Measurements from ENCODE around the gene ALG12.

DNA sequence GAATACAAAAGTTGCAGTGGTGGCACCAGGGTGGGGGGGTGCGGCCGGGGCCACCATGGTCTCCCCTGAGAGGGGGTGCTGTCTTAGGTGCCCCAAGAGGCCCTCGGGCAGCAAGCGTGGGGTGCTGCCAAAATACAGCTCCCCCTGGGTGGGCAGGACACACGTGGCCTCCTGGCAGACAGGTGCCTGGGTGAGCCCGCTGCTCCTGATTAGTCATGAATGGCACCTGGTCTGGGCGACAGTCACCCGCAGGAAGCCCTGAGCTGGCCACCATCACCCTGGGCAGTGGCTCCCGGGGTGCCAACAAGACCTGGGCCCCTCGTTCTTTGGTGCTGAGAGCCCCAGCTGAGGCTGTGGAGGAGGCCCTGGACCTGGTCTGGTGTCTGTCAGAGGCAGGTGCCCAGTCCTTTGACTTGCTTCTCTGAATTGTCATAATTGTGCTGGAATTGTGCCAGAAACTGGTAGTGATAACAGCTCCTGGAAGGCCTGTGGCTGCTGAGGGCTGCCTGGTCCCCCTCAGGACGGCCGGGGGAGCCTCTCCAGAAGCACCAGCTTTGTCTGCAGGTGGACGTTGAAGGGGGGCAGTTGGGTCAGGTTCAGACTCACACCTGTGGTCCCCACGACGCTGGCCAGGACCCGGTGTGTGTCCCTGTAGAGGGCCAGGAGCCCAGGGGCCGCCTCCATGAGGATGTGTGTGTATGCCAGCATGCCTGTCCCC is 14.8 kb downstream of the ALG12 start:
- TF ChIP-seq, protein P1, sequence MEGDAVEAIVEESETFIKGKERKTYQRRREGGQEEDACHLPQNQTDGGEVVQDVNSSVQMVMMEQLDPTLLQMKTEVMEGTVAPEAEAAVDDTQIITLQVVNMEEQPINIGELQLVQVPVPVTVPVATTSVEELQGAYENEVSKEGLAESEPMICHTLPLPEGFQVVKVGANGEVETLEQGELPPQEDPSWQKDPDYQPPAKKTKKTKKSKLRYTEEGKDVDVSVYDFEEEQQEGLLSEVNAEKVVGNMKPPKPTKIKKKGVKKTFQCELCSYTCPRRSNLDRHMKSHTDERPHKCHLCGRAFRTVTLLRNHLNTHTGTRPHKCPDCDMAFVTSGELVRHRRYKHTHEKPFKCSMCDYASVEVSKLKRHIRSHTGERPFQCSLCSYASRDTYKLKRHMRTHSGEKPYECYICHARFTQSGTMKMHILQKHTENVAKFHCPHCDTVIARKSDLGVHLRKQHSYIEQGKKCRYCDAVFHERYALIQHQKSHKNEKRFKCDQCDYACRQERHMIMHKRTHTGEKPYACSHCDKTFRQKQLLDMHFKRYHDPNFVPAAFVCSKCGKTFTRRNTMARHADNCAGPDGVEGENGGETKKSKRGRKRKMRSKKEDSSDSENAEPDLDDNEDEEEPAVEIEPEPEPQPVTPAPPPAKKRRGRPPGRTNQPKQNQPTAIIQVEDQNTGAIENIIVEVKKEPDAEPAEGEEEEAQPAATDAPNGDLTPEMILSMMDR (IDR thresholded peaks at IDR 0.05; ENCODE audit: insufficient read depth, low read length, poor library complexity, severe bottlenecking), result no peak
- no peak for TF ChIP-seq EZH2phosphoT487 (conservative IDR thresholded peaks at IDR 0.05; ENCODE audit: low read length)

Data from SU-DHL-6 (cell line).